ENCODE data around the gene RMDN3.

DNA sequence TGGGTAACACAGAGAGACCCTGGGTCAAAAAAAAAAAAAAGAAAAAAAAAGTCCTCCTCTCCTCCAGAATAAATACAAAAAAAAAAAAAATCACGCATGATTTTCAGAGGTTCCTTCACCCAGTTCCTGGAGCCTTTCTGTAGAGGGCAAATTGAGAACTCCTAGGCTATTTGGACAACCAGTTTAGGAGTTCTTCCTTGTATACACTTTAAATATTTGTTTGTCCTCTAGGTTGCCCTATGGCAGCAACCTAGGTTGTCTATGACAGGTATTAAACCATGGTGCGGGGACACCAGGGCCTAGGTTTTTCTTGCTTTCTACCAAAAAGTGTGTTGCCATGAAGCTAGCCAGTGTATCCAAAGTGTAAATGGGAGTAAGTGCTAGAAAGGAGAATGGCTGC is 48.0 kb upstream of the RMDN3 start:
- TF ChIP-seq PATZ1 (CRISPR knock-in tag; IDR thresholded peaks at IDR 0.05; ENCODE audit: borderline replicate concordance) (no peak), GLIS3 (CRISPR knock-in tag; IDR thresholded peaks at IDR 0.05) (no peak), OSR1 (CRISPR knock-in tag; IDR thresholded peaks at IDR 0.05) (no peak), ZNF70 (CRISPR knock-in tag; IDR thresholded peaks at IDR 0.05) (no peak), ZFP3 (CRISPR knock-in tag; IDR thresholded peaks at IDR 0.05) (no peak), BACH2 (CRISPR knock-in tag; IDR thresholded peaks at IDR 0.05; ENCODE audit: borderline replicate concordance) (no peak), ARNTL (CRISPR knock-in tag; IDR thresholded peaks at IDR 0.05; ENCODE audit: borderline replicate concordance, low read depth) (no peak), ZFP30 (CRISPR knock-in tag; IDR thresholded peaks at IDR 0.05) (no peak), SNAI2 (CRISPR knock-in tag; IDR thresholded peaks at IDR 0.05) (no peak), ISL1 (CRISPR knock-in tag; IDR thresholded peaks at IDR 0.05) (no peak), ZC3H10 (CRISPR knock-in tag; IDR thresholded peaks at IDR 0.05) (no peak)
- TF ChIP-seq, protein P1, sequence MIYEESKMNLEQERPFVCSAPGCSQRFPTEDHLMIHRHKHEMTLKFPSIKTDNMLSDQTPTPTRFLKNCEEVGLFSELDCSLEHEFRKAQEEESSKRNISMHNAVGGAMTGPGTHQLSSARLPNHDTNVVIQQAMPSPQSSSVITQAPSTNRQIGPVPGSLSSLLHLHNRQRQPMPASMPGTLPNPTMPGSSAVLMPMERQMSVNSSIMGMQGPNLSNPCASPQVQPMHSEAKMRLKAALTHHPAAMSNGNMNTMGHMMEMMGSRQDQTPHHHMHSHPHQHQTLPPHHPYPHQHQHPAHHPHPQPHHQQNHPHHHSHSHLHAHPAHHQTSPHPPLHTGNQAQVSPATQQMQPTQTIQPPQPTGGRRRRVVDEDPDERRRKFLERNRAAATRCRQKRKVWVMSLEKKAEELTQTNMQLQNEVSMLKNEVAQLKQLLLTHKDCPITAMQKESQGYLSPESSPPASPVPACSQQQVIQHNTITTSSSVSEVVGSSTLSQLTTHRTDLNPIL (CRISPR knock-in tag; IDR thresholded peaks at IDR 0.05; ENCODE audit: low read depth), result no peak
- TF ChIP-seq, protein P2, sequence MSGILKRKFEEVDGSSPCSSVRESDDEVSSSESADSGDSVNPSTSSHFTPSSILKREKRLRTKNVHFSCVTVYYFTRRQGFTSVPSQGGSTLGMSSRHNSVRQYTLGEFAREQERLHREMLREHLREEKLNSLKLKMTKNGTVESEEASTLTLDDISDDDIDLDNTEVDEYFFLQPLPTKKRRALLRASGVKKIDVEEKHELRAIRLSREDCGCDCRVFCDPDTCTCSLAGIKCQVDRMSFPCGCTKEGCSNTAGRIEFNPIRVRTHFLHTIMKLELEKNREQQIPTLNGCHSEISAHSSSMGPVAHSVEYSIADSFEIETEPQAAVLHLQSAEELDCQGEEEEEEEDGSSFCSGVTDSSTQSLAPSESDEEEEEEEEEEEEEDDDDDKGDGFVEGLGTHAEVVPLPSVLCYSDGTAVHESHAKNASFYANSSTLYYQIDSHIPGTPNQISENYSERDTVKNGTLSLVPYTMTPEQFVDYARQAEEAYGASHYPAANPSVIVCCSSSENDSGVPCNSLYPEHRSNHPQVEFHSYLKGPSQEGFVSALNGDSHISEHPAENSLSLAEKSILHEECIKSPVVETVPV (CRISPR knock-in tag; IDR thresholded peaks at IDR 0.05), result no peak
